Panc1 (cell line): Measurements from ENCODE around the gene NELL2. TPM values are rescaled to one million over a fixed set of nuclear protein-coding genes. Genes with fewer than 3 reads are reported as not detected.

ENCODE experiments used
- ATAC-seq: fragments of 200-7000 bp; cut with Tn5 transposase; 2 replicates; pipeline ENCODE4 v1.9.1; 2020; ENCODE audit warnings: mild to moderate bottlenecking, moderate library complexity
- BruUV-seq: library from RNA; stranded (reverse); fragments of 400-500 nt; replicated peaks from 2 replicates; lab custom pipeline; 2021; lab: Mats Ljungman, UMichigan
- CTCF ChIA-PET: fragments of 300-600 bp; sonication (Branson Sonifier 250); formaldehyde crosslinking; loops from one replicate; lab custom pipeline; 2022; ENCODE audit warnings: antibody characterized with exemption; lab: Charles Lee
- POLR2A ChIA-PET: fragments of 300-600 bp; sonication (Branson Sonifier 250); formaldehyde crosslinking; loops from one replicate; lab custom pipeline; 2022; ENCODE audit warnings: antibody characterized with exemption; lab: Charles Lee
- DNase-seq: peaks from one replicate; pipeline ENCODE4 v3.0.0-alpha.2; 2010; ENCODE audit warnings: low read depth, low spot score
- H3K27ac ChIP-seq: 2 replicates; pipeline ENCODE4 v1.5.1; 2011; ENCODE audit warnings: mild to moderate bottlenecking, low read length, inconsistent platforms
- H3K27me3 ChIP-seq: fragments of 200-500 bp; sonication (Bioruptor generic); 2 replicates; pipeline ENCODE4 v1.6.0; 2014; ENCODE audit warnings: low read length, inconsistent platforms; ENCODE audit not compliant: control insufficient read depth, insufficient read depth
- H3K36me3 ChIP-seq: fragments of 200-500 bp; sonication (Bioruptor generic); 2 replicates; pipeline ENCODE4 v1.5.1; 2014; ENCODE audit warnings: inconsistent platforms, mild to moderate bottlenecking, low read length, moderate library complexity; ENCODE audit not compliant: control insufficient read depth, insufficient read depth
- H3K4me1 ChIP-seq: 2 replicates; pipeline ENCODE4 v1.5.1; 2011; ENCODE audit warnings: inconsistent platforms, mild to moderate bottlenecking, low read length, moderate library complexity; ENCODE audit not compliant: control insufficient read depth, insufficient read depth
- H3K4me3 ChIP-seq, 2 experiments: 2 replicates each; pipeline ENCODE4 v1.5.1; 2011 to 2012; ENCODE audit warnings: low read depth in 2 of 2, low read length in 2 of 2, mild to moderate bottlenecking in 2 of 2, inconsistent platforms in 1 of 2, moderate library complexity in 1 of 2
- H3K9me3 ChIP-seq: fragments of 200-500 bp; sonication (Bioruptor generic); 2 replicates; pipeline ENCODE4 v1.5.1; 2014; ENCODE audit warnings: low read depth, mild to moderate bottlenecking, inconsistent platforms, low read length, moderate library complexity; ENCODE audit not compliant: control insufficient read depth, insufficient read depth
- POLR2AphosphoS5 ChIP-seq: IDR thresholded peaks from 2 replicates; pipeline ENCODE4 v1.6.1; 2012; ENCODE audit warnings: mild to moderate bottlenecking, low read depth, low read length, moderate library complexity
- SIN3A ChIP-seq: IDR thresholded peaks from 2 replicates; pipeline ENCODE4 v1.6.1; 2012; ENCODE audit warnings: low read depth, mild to moderate bottlenecking, low read length, moderate library complexity, borderline replicate concordance; ENCODE audit not compliant: insufficient read depth
- TCF7L2 ChIP-seq: IDR thresholded peaks from 2 replicates; pipeline ENCODE4 v1.6.1; 2011; ENCODE audit warnings: mild to moderate bottlenecking, low read depth, low read length, inconsistent platforms
- in situ Hi-C: cut with HindIII; loops from 2 replicates; pipeline ENCODE4 v1.10.0; 2016; ENCODE audit warnings: low sequenced_read_pairs, low pct_unique_long_range_greater_than_20kb
- intact Hi-C: fragments of 100-400 bp; cut with micrococcal nuclease; formaldehyde crosslinking; loops from one replicate; pipeline ENCODE4 v1.10.0; 2022; ENCODE audit not compliant: unreplicated experiment
- total RNA-seq: library from RNA; stranded (reverse); gene quantifications from one replicate; pipeline ENCODE4 v1.2.1, GENCODE V29; 2021; ENCODE audit not compliant: unreplicated experiment
- TF ChIP-seq, protein P1 (sequence below), 2 experiments: IDR thresholded peaks; 2 replicates each; pipeline ENCODE4 v1.6.1; 2011 to 2012; ENCODE audit warnings: low read depth in 2 of 2, control low read depth in 1 of 2, low read length in 1 of 2, mild to moderate bottlenecking in 1 of 2, moderate library complexity in 1 of 2; ENCODE audit not compliant: insufficient read depth in 1 of 2
- TF ChIP-seq, protein P2 (sequence below): fragments of 450-650 bp; IDR thresholded peaks from 2 replicates; pipeline ENCODE4 v1.5.1; 2017; ENCODE audit warnings: mild to moderate bottlenecking

NELL2 gene
- total RNA-seq, 1 experiment from 2014 or later: 0.28 TPM

- intact Hi-C loops (no loop called here), in situ Hi-C loops (no loop called here)
- TF ChIP-seq TCF7L2 (no peak), SIN3A (no peak), POLR2AphosphoS5 (no peak)
- TF ChIP-seq, protein P1, sequence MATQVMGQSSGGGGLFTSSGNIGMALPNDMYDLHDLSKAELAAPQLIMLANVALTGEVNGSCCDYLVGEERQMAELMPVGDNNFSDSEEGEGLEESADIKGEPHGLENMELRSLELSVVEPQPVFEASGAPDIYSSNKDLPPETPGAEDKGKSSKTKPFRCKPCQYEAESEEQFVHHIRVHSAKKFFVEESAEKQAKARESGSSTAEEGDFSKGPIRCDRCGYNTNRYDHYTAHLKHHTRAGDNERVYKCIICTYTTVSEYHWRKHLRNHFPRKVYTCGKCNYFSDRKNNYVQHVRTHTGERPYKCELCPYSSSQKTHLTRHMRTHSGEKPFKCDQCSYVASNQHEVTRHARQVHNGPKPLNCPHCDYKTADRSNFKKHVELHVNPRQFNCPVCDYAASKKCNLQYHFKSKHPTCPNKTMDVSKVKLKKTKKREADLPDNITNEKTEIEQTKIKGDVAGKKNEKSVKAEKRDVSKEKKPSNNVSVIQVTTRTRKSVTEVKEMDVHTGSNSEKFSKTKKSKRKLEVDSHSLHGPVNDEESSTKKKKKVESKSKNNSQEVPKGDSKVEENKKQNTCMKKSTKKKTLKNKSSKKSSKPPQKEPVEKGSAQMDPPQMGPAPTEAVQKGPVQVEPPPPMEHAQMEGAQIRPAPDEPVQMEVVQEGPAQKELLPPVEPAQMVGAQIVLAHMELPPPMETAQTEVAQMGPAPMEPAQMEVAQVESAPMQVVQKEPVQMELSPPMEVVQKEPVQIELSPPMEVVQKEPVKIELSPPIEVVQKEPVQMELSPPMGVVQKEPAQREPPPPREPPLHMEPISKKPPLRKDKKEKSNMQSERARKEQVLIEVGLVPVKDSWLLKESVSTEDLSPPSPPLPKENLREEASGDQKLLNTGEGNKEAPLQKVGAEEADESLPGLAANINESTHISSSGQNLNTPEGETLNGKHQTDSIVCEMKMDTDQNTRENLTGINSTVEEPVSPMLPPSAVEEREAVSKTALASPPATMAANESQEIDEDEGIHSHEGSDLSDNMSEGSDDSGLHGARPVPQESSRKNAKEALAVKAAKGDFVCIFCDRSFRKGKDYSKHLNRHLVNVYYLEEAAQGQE (IDR thresholded peaks at IDR 0.05; ENCODE audit: insufficient read depth in 1 of 2, low read depth in 2 of 2, low read length in 1 of 2): no peak
- TF ChIP-seq, protein P2, sequence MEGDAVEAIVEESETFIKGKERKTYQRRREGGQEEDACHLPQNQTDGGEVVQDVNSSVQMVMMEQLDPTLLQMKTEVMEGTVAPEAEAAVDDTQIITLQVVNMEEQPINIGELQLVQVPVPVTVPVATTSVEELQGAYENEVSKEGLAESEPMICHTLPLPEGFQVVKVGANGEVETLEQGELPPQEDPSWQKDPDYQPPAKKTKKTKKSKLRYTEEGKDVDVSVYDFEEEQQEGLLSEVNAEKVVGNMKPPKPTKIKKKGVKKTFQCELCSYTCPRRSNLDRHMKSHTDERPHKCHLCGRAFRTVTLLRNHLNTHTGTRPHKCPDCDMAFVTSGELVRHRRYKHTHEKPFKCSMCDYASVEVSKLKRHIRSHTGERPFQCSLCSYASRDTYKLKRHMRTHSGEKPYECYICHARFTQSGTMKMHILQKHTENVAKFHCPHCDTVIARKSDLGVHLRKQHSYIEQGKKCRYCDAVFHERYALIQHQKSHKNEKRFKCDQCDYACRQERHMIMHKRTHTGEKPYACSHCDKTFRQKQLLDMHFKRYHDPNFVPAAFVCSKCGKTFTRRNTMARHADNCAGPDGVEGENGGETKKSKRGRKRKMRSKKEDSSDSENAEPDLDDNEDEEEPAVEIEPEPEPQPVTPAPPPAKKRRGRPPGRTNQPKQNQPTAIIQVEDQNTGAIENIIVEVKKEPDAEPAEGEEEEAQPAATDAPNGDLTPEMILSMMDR: no peak
- DNase-seq (no peak), ATAC-seq (no peak)
- Histone ChIP-seq H3K4me1 (no peaks in the 10 kb centered on the region), H3K27ac (no peak overlapping the region), H3K4me3 (no peak overlapping the region), H3K36me3 (no peaks in the 10 kb centered on the region), H3K27me3 (no peaks in the 10 kb centered on the region), H3K9me3 (no peaks in the 10 kb centered on the region)
- CTCF ChIA-PET: no interaction called here
- POLR2A ChIA-PET: no interaction called here
- no TSS peak for BruUV-seq
Measured at GRCh38 chr12:44673811-44674210, 202.3 kb downstream of the NELL2 start.

GRCh38 chr12:44672042-44672441 lies 204.1 kb downstream of the NELL2 start:
- Histone ChIP-seq H3K27ac (no peak overlapping the region), H3K36me3 (no peaks in the 10 kb centered on the region), H3K4me3 (no peak overlapping the region), H3K27me3 (no peaks in the 10 kb centered on the region), H3K4me1 (no peaks in the 10 kb centered on the region), H3K9me3 (no peaks in the 10 kb centered on the region)
- no TSS peak for BruUV-seq
- in situ Hi-C loops: no loop called here
- ATAC-seq: no peak
- DNase-seq: no peak
- intact Hi-C loops: no loop called here
- ChIA-PET CTCF (no interaction called here), POLR2A (no interaction called here)
- no peak for TF ChIP-seq SIN3A
- no peak for TF ChIP-seq TCF7L2
- TF ChIP-seq, protein P2: no peak
- no peak for TF ChIP-seq POLR2AphosphoS5
- TF ChIP-seq, protein P1 (IDR thresholded peaks at IDR 0.05; ENCODE audit: insufficient read depth in 1 of 2, low read depth in 2 of 2, low read length in 1 of 2): no peak
